ENCODE data around the gene WBP2.
"Not testable (repeated sequence)": the region's sequence is repeated elsewhere in the genome, so short reads cannot be mapped to it uniquely, and the experiment has no call there.

WBP2 gene

GRCh38 chr17:75888484-75888883 lies 33.3 kb upstream of the WBP2 start:
- DNase-seq, result no peak

- not testable (repeated sequence) for DNase-seq
Measured at GRCh38 chr17:75885860-75886259, 30.7 kb upstream of the WBP2 start.

GRCh38 chr17:75885431-75885830 lies 30.3 kb upstream of the WBP2 start:
- DNase-seq, result no peak

GRCh38 chr17:75881678-75882454 lies 26.7 kb upstream of the WBP2 start:
- DNase-seq, result peak in 2 of 5 experiments; percentile 41 to 44

- no peak for DNase-seq
Measured at GRCh38 chr17:75880266-75880665, 25.1 kb upstream of the WBP2 start.

GRCh38 chr17:75878174-75878998 lies 23.3 kb upstream of the WBP2 start, which contains the start of gene TRIM47:
Gene TRIM47 (minus strand): TSS chr17:75878581. CDS start chr17:75878548, 33 bp downstream.
- no peak for DNase-seq

GRCh38 chr17:75877752-75878173 lies 22.6 kb upstream of the WBP2 start:
- DNase-seq, result peak; percentile 50 to 82 (median 59)

- DNase-seq, result peak in 1 of 5 experiments; percentile 29
Measured at GRCh38 chr17:75876938-75877751, 22.0 kb upstream of the WBP2 start.

- peak; percentile 33 to 89 (median 71) for DNase-seq
Measured at GRCh38 chr17:75876190-75876937, 21.2 kb upstream of the WBP2 start.

- DNase-seq, result no peak
Measured at GRCh38 chr17:75875940-75876189, 20.7 kb upstream of the WBP2 start.

GRCh38 chr17:75875182-75875939 lies 20.2 kb upstream of the WBP2 start:
- no peak for DNase-seq

- DNase-seq, result no peak
Measured at GRCh38 chr17:75874323-75875181, 19.4 kb upstream of the WBP2 start.

GRCh38 chr17:75873587-75874322 lies 18.6 kb upstream of the WBP2 start:
- no peak for DNase-seq

- peak in 3 of 5 experiments; percentile 22 to 87 (median 54) for DNase-seq
Measured at GRCh38 chr17:75872434-75873351, 17.6 kb upstream of the WBP2 start.

GRCh38 chr17:75870228-75870627 lies 15.1 kb upstream of the WBP2 start:
- DNase-seq, result not testable (repeated sequence)

GRCh38 chr17:75869282-75870141 lies 14.4 kb upstream of the WBP2 start:
- DNase-seq, result no peak

- not testable (repeated sequence) for DNase-seq
Measured at GRCh38 chr17:75868730-75869281, 13.7 kb upstream of the WBP2 start.
